ENCODE results near the gene YY1.

The YY1 gene

DNA sequence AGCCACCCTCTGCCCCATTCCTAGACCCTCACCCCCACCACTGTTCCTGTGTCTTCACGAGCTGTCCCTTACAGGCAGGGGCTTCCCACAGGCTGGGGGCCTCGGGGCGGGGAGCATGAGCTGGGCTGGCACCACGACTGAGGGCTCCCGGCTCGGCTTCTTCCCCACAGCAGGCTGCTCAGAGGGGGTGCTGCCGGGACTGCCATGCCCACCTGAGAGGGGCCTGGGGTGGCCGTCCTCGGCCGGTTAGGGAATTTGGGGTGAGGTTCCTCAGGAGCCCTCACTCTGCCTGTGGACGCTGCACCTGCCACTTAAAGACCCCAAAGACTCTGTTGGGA is 91.0 kb downstream of the YY1 start:
- TF ChIP-seq Cebpa-rat (IDR thresholded peaks at IDR 0.05): no peak
- Histone ChIP-seq H3K4me1 (peaks cover 0 to 35% (median 32%) of the 10 kb centered on the region in 10 experiments; a peak in 17 of 20 replicates), H3K36me3 (peaks cover 0 to 25% (median 11%) of the 10 kb centered on the region in 11 experiments; a peak in 14 of 22 replicates), H3K9me3 (replicated peaks in 1 of 11) (no peaks in the 10 kb centered on the region), H3K4me2 (no peak overlapping the region), H3K27ac (no peak overlapping the region), H4K20me1 (peaks cover 0 to 73% (median 0%) of the 10 kb centered on the region in 11 experiments; a peak in 5 of 22 replicates), H3K27me3 (no peaks in the 10 kb centered on the region), H3K4me3 (no peak overlapping the region), H3K9ac (no peak overlapping the region)

DNA sequence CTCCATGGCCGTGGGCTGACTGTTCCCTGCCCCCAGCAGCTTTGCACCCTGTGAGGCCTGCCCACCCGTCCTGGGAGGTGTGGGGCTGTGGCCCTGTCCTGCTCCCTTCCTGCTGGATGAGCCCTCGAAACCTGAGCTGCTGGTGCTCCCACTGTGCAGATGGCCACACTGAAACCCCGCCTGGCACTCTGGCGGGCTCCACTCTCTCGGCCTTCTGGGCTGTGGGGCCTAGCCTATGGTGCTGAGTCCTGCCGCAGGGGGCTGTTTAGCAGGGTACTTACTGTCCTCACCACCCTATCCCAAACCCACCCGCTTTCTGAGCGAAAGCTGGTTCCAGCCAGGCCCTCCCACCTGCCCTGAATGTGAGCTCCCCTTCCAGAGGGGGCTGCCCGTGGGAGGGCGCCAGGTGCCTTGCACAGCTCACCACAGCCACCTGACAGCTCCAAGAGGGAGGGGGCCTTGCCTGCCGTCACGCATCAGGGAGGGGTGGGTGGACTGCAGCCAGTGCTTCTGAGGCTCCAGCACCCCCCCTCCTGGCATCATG is 91.5 kb downstream of the YY1 start:
- Histone ChIP-seq H3K4me3 (no peak overlapping the region), H3K36me3 (peaks cover 0 to 29% (median 12%) of the 10 kb centered on the region in 11 experiments; a peak in 14 of 22 replicates), H3K9ac (no peak overlapping the region), H3K4me2 (peak overlapping the region in 6 of 11 experiments; percentile 49 to 75 (median 59); a peak in 10 of 22 replicates), H4K20me1 (peaks cover 0 to 74% (median 0%) of the 10 kb centered on the region in 11 experiments; a peak in 5 of 22 replicates), H3K27me3 (no peaks in the 10 kb centered on the region), H3K27ac (no peak overlapping the region), H3K4me1 (peaks cover 0 to 35% (median 32%) of the 10 kb centered on the region in 10 experiments; a peak in 16 of 20 replicates), H3K9me3 (replicated peaks in 1 of 11) (no peaks in the 10 kb centered on the region)
- no peak for TF ChIP-seq Cebpa-rat (IDR thresholded peaks at IDR 0.05)

DNA sequence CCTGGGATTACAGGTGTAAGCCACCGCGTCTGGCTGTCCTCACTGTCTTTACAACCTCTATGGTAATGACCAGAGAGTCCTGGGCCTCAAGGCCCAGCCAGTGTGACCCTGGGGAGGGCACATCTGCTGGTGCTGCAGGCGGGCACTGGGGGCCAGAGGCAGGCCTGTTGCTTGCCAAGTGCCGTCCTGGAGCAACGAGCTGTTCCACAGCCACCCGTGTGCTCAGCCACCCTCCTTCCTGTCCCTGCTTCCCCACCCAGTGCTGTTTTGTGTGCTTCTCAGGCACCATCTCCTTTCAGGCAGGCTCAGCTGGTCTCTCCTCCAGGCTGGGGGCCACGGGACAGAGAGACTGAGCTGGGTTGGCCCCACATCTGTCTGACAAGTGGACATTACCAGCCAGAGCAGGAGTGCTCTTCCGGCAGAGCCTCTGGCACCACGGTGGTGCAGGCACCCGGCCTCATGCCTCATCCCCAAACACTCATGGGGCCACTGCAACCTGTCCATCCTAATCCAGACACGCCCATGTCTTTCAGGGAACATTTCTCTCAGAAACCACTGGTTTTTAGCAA is 93.2 kb downstream of the YY1 start:
- peak overlapping the region in 4 of 11 experiments; percentile 7 to 52 (median 14); a peak in 4 of 22 replicates for H3K9ac ChIP-seq
- no peak overlapping the region for H3K4me3 ChIP-seq
- no peaks in the 10 kb centered on the region for H3K9me3 ChIP-seq (replicated peaks in 1 of 11)
- TF ChIP-seq Cebpa-rat (IDR thresholded peaks at IDR 0.05): no peak
- H3K27me3 ChIP-seq: no peaks in the 10 kb centered on the region
- H3K4me1 ChIP-seq: peaks cover 0 to 42% (median 33%) of the 10 kb centered on the region in 10 experiments; a peak in 15 of 20 replicates
- H3K27ac ChIP-seq: peak overlapping the region in 4 of 11 experiments; percentile 6 to 43 (median 24); a peak in 5 of 22 replicates
- H4K20me1 ChIP-seq: peaks cover 0 to 71% (median 0%) of the 10 kb centered on the region in 11 experiments; a peak in 5 of 22 replicates
- peaks cover 0 to 46% (median 27%) of the 10 kb centered on the region in 11 experiments; a peak in 17 of 22 replicates for H3K36me3 ChIP-seq
- peak overlapping the region in 8 of 11 experiments; percentile 43 to 76 (median 57); a peak in 16 of 22 replicates for H3K4me2 ChIP-seq

Measured in BLaER1 treated with 17β-estradiol and CSF1 and Interleukin-3, amounts not matched to agents 10 nM and 100 nM (cell line).